NT2/D1 (cell line): ENCODE results near the gene CFAP300.
A peak's percentile ranks its signal among the peaks of the same experiment; 100 is the strongest.

Experiments used
- DNase-seq: peaks from one replicate; pipeline ENCODE4 v3.0.0-alpha.2; 2011; ENCODE audit warnings: low read depth, low spot score
- H3K27me3 ChIP-seq: 2 replicates; pipeline ENCODE4 v1.6.0; 2011; ENCODE audit warnings: mild to moderate bottlenecking; ENCODE audit not compliant: insufficient read length, insufficient read depth
- H3K36me3 ChIP-seq: 2 replicates; pipeline ENCODE4 v1.6.1; 2011; ENCODE audit warnings: mild to moderate bottlenecking, low read length, mixed read lengths; ENCODE audit not compliant: insufficient read depth, insufficient read length
- H3K4me1 ChIP-seq: 2 replicates; pipeline ENCODE4 v1.5.1; 2011; ENCODE audit not compliant: insufficient read depth, insufficient read length
- H3K4me3 ChIP-seq: 2 replicates; pipeline ENCODE4 v1.5.1; 2011; ENCODE audit warnings: low read depth; ENCODE audit not compliant: insufficient read length
- H3K9ac ChIP-seq: 2 replicates; pipeline ENCODE4 v1.6.0; 2011; ENCODE audit warnings: low read depth; ENCODE audit not compliant: insufficient read length
- H3K9me3 ChIP-seq: 2 replicates; pipeline ENCODE4 v1.5.1; 2011; ENCODE audit warnings: mild to moderate bottlenecking, low read length; ENCODE audit not compliant: insufficient read depth
- SUZ12 ChIP-seq: IDR thresholded peaks from 2 replicates; pipeline ENCODE4 v1.6.1; 2011; ENCODE audit not compliant: insufficient read length, insufficient read depth; ENCODE audit errors: extremely low read depth
- YY1 ChIP-seq: IDR thresholded peaks from 2 replicates; pipeline ENCODE4 v1.6.1; 2011; ENCODE audit not compliant: insufficient read length, insufficient read depth
- ZNF274 ChIP-seq: IDR thresholded peaks from 2 replicates; pipeline ENCODE4 v1.6.1; 2011; ENCODE audit warnings: mild to moderate bottlenecking, low read depth, low read length

CFAP300 gene

DNA sequence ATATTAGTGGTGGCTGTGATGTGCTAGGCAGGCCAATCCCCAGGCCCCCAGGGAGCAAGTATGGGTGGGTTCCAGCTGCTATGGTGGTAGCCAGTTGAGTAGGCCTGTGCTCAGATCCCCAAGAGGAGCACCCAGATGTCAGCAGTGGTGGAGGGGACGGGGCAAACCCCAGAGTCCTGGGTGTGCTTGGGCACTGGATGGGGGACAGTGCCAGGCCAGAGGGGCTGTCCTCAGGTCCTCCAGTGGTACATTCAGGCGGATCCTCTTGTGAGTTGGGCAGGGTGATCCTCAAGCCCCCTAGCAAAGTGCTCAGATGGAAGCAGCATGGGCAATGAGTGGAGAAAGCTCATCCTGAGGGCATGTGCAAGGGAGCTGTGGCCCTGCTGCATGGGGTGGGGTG is 26.0 kb downstream of the CFAP300 start:
- no peak for TF ChIP-seq ZNF274
- TF ChIP-seq SUZ12: no peak
- TF ChIP-seq YY1: no peak
- Histone ChIP-seq H3K4me1 (no peaks in the 10 kb centered on the region), H3K27me3 (no peaks in the 10 kb centered on the region), H3K4me3 (no peak overlapping the region), H3K36me3 (no peaks in the 10 kb centered on the region), H3K9me3 (peaks cover 14% of the 10 kb centered on the region), H3K9ac (no peak overlapping the region)
- no peak for DNase-seq

DNA sequence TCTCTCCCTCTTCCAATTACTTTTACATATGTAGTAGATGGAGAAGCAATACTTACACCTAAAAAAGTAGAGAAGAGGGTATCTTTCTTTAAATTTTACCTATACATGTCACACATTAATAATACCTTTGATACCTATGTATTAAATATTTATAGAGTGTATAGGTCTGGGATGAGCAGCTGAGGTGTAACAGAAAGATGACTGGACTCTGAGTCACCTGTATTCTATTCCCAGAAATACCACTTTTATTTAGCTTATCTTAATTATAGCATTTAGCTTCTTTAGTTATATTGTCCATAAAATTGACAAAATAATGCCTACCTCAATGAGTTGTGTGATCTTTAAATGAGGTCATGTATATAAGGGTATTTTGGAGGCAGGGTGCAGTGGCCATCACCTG is 32.4 kb downstream of the CFAP300 start:
- no peaks in the 10 kb centered on the region for H3K4me1 ChIP-seq
- TF ChIP-seq SUZ12 (no peak), ZNF274 (no peak), YY1 (no peak)
- H3K9ac ChIP-seq: no peak overlapping the region
- no peak for DNase-seq
- no peaks in the 10 kb centered on the region for H3K9me3 ChIP-seq
- H3K36me3 ChIP-seq: no peaks in the 10 kb centered on the region
- H3K27me3 ChIP-seq: no peaks in the 10 kb centered on the region
- no peak overlapping the region for H3K4me3 ChIP-seq

DNA sequence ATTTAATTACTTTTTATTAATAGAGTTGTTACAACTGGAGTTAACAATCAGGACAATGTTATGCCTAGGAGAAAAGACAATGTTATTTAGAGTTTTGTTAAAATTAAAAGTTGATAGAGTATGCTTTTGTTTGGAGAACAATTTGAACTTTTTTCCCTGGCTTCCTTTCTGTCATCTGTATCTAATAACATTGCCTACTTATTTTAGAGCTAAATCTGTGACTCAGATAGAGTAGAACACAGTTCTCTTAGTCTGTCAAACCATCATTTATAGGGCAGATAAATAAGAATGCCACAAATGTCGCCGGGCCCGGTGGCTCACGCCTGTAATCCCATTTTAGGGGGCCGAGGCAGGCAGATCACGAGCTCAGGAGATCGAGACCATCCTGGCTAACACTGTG is 34.1 kb downstream of the CFAP300 start:
- H3K36me3 ChIP-seq: no peaks in the 10 kb centered on the region
- H3K9me3 ChIP-seq: no peaks in the 10 kb centered on the region
- TF ChIP-seq YY1 (no peak), ZNF274 (no peak), SUZ12 (no peak)
- DNase-seq: no peak
- H3K27me3 ChIP-seq: no peaks in the 10 kb centered on the region
- H3K4me1 ChIP-seq: no peaks in the 10 kb centered on the region
- no peak overlapping the region for H3K4me3 ChIP-seq
- no peak overlapping the region for H3K9ac ChIP-seq

DNA sequence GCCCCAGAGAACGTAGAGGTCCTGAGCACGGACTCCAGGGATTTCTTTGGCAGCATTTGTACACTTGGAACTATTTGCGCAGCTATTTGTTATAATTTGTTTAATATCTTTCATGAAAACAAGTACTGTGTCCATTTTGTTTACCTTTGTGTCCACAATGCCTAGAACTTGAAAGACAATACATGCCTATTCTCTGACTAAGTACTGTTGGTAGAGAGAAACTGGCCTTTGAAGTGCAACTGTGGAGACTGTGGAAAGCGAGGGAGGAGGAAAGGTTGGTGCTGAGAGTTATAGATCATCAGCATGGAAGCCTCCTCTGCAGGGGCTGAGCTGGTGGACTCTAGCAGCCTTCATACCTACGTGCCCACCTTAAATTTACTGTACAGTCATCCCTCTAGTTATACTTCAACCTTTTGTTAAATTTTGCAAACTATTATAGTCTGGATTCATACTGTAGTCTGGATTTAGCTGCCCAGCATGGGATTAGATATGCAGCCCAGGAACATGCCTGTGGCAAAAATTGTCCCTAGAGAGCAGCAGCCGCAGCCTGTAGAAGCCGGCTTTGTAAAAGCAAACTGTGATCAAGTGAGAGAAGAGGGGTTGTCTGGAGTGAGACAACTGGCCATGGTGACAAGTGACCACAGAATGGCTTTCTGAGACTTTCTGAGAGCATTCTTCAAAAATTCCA is 38.8 kb downstream of the CFAP300 start:
- no peaks in the 10 kb centered on the region for H3K36me3 ChIP-seq
- no peak overlapping the region for H3K9ac ChIP-seq
- TF ChIP-seq YY1: no peak
- no peak for TF ChIP-seq SUZ12
- TF ChIP-seq ZNF274: no peak
- no peak overlapping the region for H3K4me3 ChIP-seq
- no peak for DNase-seq
- H3K4me1 ChIP-seq: no peaks in the 10 kb centered on the region
- no peaks in the 10 kb centered on the region for H3K27me3 ChIP-seq
- H3K9me3 ChIP-seq: no peaks in the 10 kb centered on the region

DNA sequence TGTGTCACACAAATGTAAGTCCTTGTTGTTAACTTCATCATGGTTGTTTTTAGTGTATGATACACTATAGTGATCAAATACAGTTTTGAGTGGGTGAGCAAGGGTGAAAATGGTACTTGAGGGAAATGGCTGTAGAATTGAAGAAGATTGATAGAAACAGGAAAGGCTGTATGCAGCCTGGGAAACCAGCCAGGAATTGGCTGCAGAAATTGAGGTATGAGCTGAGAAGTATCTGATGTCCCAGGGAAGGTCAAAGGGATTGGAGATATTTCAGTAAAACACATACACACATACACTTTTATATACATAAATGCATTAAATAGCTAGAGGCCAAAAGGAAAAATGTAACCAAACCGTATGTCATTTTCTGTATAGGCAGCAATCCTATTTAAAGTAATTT is 49.9 kb downstream of the CFAP300 start:
- Histone ChIP-seq H3K9ac (no peak overlapping the region), H3K9me3 (no peaks in the 10 kb centered on the region)
- TF ChIP-seq ZNF274: no peak
- no peak for TF ChIP-seq SUZ12
- TF ChIP-seq YY1: no peak

DNA sequence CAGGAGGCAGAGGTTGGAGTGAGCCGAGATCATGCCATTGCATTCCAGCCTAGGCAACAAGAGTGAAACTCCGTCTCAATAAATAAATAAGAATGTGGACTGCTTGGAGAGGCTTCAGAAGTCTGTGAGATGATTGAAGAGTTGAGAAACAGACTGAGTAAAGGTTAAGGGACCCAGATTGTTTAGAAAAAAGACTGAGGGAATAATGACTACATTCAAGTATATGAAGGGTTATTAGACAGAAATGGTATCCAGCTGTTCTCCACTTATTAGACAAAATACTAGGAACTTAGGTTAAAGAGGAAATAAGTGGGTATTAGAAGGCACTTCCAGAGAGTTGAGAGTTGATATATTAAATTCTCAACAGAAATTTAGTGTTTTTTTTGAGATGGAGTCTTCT is 52.5 kb downstream of the CFAP300 start:
- no peaks in the 10 kb centered on the region for H3K4me1 ChIP-seq
- H3K9me3 ChIP-seq: no peaks in the 10 kb centered on the region
- no peak for DNase-seq
- TF ChIP-seq YY1: no peak
- no peak for TF ChIP-seq SUZ12
- TF ChIP-seq ZNF274: no peak
- no peaks in the 10 kb centered on the region for H3K27me3 ChIP-seq
- H3K36me3 ChIP-seq: no peaks in the 10 kb centered on the region
- no peak overlapping the region for H3K4me3 ChIP-seq
- H3K9ac ChIP-seq: no peak overlapping the region

More for the DNA sequence above, 49.9 kb downstream of the CFAP300 start:
- no peaks in the 10 kb centered on the region for H3K27me3 ChIP-seq
- H3K36me3 ChIP-seq: no peaks in the 10 kb centered on the region
- no peak overlapping the region for H3K4me3 ChIP-seq
- no peak for DNase-seq
- H3K4me1 ChIP-seq: no peaks in the 10 kb centered on the region

DNA sequence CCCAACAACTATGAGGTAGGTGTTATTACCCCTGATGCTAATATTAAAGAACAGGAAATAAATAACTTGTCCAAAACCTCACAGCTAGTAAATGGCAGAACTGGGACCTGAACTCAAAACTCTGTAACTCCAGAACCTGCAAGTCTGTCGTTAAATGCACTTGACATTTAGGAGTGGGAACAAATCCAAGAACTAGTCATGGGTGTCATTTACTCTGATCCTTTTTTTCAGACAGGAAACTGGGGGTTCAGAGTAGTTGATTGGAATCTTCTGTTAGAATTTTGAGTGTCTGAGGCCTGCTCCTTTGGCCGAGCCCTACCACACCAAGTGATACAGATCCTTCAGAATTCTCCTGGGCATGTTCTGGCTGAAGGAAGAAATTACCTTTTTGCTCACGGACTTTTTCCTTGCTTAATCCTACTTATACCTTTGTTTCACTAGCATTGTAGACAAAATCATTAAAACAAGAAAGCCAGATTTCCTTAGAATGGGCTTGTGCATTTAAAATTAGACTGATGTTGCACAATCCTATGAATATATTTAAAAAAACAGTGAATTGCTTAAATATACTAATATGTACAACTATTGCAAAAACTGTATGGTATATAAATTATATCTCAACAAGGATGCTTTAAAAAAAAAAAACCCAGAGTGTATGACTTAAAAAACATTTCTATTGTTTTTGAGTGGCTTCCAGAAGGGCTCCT is 61.6 kb downstream of the CFAP300 start:
- Histone ChIP-seq H3K36me3 (no peaks in the 10 kb centered on the region), H3K27me3 (no peaks in the 10 kb centered on the region), H3K4me3 (peak overlapping the region; percentile 84), H3K4me1 (no peaks in the 10 kb centered on the region), H3K9ac (peak overlapping the region; percentile 93), H3K9me3 (no peaks in the 10 kb centered on the region)
- DNase-seq: no peak
- TF ChIP-seq SUZ12 (no peak), ZNF274 (no peak), YY1 (no peak)
